ENCODE measurements around the gene VPS37D.
"Not testable (repeated sequence)": the region's sequence is repeated elsewhere in the genome, so short reads cannot be mapped to it uniquely, and the experiment has no call there.

VPS37D gene

GRCh38 chr7:73717991-73718405, 50.4 kb downstream of the VPS37D start:
- TF ChIP-seq ZNF274 (IDR thresholded peaks at IDR 0.05; ENCODE audit: low read depth, low read length) = no peak
- no peak overlapping the region; the same call in 1 of the 2 replicates for H3K4me3 ChIP-seq (ENCODE audit: low read length)

DNA sequence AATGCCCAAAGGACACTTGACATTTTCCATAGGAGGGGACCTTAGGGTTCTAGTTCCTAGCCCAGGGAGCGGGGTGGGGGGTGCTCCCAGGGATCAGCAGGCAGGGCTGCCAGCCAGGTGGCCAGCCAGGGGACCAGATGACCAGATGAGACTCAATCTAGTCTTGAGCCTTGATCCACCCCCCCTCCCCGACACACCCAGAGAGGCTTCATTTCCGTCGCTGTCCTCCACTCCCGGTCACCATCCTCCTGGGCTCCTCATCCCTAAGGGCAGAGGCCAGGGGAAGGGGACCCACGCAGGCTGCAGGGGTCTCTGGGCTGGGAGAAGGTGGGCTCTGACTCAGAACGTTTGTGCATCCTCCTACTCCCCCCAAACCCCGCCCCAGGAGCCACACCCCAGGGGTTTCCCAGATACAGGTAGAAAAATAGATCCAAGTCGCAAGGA, 50.8 kb downstream of the VPS37D start:
- peak overlapping the region; percentile 74; the same call in 1 of the 2 replicates for H3K4me3 ChIP-seq (ENCODE audit: low read length)
- TF ChIP-seq ZNF274 (IDR thresholded peaks at IDR 0.05; ENCODE audit: low read depth, low read length) = no peak

GRCh38 chr7:73718905-73719805, 51.5 kb downstream of the VPS37D start, which contains the start of gene STX1A:
STX1A (minus strand) TSS chr7:73719669; CDS start chr7:73719631, 38 bp downstream.
- H3K4me3 ChIP-seq (ENCODE audit: low read length) = peak within 1 kb of the TSS; percentile 74
- TF ChIP-seq ZNF274 (IDR thresholded peaks at IDR 0.05; ENCODE audit: low read depth, low read length) = no peak

DNA sequence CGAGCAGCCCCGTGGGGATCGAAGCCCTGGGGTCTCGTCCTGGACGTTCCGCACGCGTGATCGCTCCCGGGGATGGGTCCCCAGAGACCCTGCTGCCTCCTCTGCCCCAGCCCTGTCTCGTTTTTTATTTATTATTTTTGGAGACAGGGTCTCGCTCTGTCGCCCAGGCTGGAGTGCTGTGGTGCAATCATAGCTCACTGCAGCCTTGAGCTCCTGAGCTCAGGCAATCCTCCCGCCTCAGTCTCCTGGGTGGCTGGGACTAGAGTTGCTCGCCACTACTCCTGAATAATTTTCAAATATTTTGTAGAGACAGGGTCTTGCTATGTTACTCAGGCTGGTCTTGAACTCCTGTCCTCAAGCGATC, 52.2 kb downstream of the VPS37D start:
- no peak for TF ChIP-seq ZNF274 (IDR thresholded peaks at IDR 0.05; ENCODE audit: low read depth, low read length)
- H3K4me3 ChIP-seq (ENCODE audit: low read length) = peak overlapping the region; percentile 30; the same call in 1 of the 2 replicates

GRCh38 chr7:73720443-73720842, 52.8 kb downstream of the VPS37D start:
- H3K4me3 ChIP-seq (ENCODE audit: low read length) = not testable (repeated sequence)

DNA sequence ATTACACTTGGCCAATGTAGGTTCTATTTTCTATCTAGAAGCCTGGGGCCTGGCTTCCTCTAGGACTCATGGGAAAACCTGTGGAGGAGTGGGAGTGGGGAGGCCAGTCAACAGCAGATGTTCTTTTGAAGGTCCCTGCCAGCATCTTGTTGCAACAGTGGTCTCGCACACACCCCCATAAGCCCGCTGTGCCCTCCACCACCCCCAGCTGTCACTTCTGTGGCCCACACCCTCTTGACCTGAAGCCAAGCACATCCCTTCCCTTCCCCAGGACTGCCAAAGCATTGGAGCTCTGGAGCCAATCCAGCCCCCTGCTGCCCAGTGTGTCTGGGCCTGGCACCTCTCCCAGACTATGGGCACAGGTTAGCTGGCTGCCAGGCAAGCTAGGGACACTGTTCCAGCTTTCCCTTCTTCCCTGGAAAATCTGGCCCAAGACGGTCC, 53.8 kb downstream of the VPS37D start:
- no peak overlapping the region for H3K4me3 ChIP-seq (ENCODE audit: low read length)
- no peak for TF ChIP-seq ZNF274 (IDR thresholded peaks at IDR 0.05; ENCODE audit: low read depth, low read length)
